K562 (cell line): ENCODE results near the gene ZNF239. TPM values are rescaled to one million over a fixed set of nuclear protein-coding genes. Genes with fewer than 3 reads are reported as not detected.

ENCODE experiments used
- FOXK1 ChIP-seq: sonication (generic); formaldehyde crosslinking; IDR thresholded peaks from 2 replicates; pipeline ENCODE4 v1.8.0; 2022; ENCODE audit warnings: missing genetic modification reagents, mild to moderate bottlenecking, borderline replicate concordance
- KLF1 ChIP-seq: fragments of 450-650 bp; IDR thresholded peaks from 2 replicates; pipeline ENCODE4 v1.6.1; 2016; ENCODE audit warnings: missing genetic modification characterization, missing compliant biosample characterization
- MCM2 ChIP-seq: fragments of 450-650 bp; IDR thresholded peaks from 2 replicates; pipeline ENCODE4 v1.6.1; 2017; ENCODE audit warnings: low read depth, mild to moderate bottlenecking
- TEAD1 ChIP-seq, 2 experiments: fragments of 450-650 bp in 1 of 2; sonication (generic) in 1 of 2; formaldehyde crosslinking; IDR thresholded peaks; 2 replicates each; pipeline versions ENCODE4 v1.4.0 to v1.8.0; 2020 to 2022; ENCODE audit warnings: mild to moderate bottlenecking in 2 of 2, missing genetic modification reagents in 1 of 2
- polyA plus RNA-seq, 8 experiments: library from polyadenylated mRNA; depleted of rRNA in 4 of 8; stranded (reverse) in 5 of 8; unstranded in 3 of 8; fragments of >200 nt; fragmentation: Nextera tagmentation in 2 of 8; fragmentation: Illumina TruSeq in 1 of 8; extraction: Ambion mirVana in 2 of 8; extraction: Trizol in 1 of 8; gene quantifications; 2 replicates each; pipeline versions ENCODE4 v1.2.1 to v1.2.3, GENCODE V29; 2011 to 2014; ENCODE audit warnings: inconsistent platforms in 1 of 8, missing spikeins in 1 of 8
- total RNA-seq, 7 experiments: library from RNA; depleted of rRNA in 6 of 7; stranded (reverse); fragments of >200 nt in 6 of 7; fragmentation: Illumina TruSeq in 2 of 7; extraction: Trizol in 2 of 7; gene quantifications; 2 replicates each; pipeline versions ENCODE4 v1.2.1 to v1.2.3, GENCODE V29; 2011 to 2021; ENCODE audit warnings: low replicate concordance in 1 of 7
- TF ChIP-seq, protein P1 (sequence below): sonication (generic); formaldehyde crosslinking; IDR thresholded peaks from 2 replicates; pipeline ENCODE4 v1.8.0; 2023; ENCODE audit warnings: missing genetic modification reagents, mild to moderate bottlenecking, borderline replicate concordance

ZNF239 gene
- total and polyA plus RNA-seq, 9 of the 15 experiments (the other 6 are each of a cell fraction or from before 2014, with no cell fraction given): 13.7 to 26.7 (median 23.4) TPM

- TF ChIP-seq, protein P1, sequence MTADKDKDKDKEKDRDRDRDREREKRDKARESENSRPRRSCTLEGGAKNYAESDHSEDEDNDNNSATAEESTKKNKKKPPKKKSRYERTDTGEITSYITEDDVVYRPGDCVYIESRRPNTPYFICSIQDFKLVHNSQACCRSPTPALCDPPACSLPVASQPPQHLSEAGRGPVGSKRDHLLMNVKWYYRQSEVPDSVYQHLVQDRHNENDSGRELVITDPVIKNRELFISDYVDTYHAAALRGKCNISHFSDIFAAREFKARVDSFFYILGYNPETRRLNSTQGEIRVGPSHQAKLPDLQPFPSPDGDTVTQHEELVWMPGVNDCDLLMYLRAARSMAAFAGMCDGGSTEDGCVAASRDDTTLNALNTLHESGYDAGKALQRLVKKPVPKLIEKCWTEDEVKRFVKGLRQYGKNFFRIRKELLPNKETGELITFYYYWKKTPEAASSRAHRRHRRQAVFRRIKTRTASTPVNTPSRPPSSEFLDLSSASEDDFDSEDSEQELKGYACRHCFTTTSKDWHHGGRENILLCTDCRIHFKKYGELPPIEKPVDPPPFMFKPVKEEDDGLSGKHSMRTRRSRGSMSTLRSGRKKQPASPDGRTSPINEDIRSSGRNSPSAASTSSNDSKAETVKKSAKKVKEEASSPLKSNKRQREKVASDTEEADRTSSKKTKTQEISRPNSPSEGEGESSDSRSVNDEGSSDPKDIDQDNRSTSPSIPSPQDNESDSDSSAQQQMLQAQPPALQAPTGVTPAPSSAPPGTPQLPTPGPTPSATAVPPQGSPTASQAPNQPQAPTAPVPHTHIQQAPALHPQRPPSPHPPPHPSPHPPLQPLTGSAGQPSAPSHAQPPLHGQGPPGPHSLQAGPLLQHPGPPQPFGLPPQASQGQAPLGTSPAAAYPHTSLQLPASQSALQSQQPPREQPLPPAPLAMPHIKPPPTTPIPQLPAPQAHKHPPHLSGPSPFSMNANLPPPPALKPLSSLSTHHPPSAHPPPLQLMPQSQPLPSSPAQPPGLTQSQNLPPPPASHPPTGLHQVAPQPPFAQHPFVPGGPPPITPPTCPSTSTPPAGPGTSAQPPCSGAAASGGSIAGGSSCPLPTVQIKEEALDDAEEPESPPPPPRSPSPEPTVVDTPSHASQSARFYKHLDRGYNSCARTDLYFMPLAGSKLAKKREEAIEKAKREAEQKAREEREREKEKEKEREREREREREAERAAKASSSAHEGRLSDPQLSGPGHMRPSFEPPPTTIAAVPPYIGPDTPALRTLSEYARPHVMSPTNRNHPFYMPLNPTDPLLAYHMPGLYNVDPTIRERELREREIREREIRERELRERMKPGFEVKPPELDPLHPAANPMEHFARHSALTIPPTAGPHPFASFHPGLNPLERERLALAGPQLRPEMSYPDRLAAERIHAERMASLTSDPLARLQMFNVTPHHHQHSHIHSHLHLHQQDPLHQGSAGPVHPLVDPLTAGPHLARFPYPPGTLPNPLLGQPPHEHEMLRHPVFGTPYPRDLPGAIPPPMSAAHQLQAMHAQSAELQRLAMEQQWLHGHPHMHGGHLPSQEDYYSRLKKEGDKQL (CRISPR knock-in tag): no peak
- no peak for TF ChIP-seq KLF1 (tag)
- peak in 1 of 2 experiments; percentile 84; a peak in 1 of 4 replicates for TF ChIP-seq TEAD1 (CRISPR knock-in tag; IDR thresholded peaks at IDR 0.05)
- no peak for TF ChIP-seq MCM2
- no peak for TF ChIP-seq FOXK1
Measured at GRCh38 chr10:43606323-43607198, 32.1 kb upstream of the ZNF239 start, which contains the start of gene ZNF485 (continued).
